GM19324 (cell line): ENCODE results near the gene MYL12B.
"Not testable (repeated sequence)": the region's sequence is repeated elsewhere in the genome, so short reads cannot be mapped to it uniquely, and the experiment has no call there.

Source experiments
- ATAC-seq: cut with Tn5 transposase; IDR thresholded peaks from one replicate; pipeline ENCODE4 v1.9.1; 2021; ENCODE audit warnings: mild to moderate bottlenecking, moderate library complexity; ENCODE audit not compliant: unreplicated experiment, low FRiP score

The MYL12B gene

GRCh38 chr18:3293196-3293951, 31.4 kb downstream of the MYL12B start:
- ATAC-seq = no peak

- no peak for ATAC-seq
Observed at GRCh38 chr18:3294435-3295080, 32.6 kb downstream of the MYL12B start.

GRCh38 chr18:3297025-3297984, 35.4 kb downstream of the MYL12B start:
- ATAC-seq = peak; percentile 90

- ATAC-seq = no peak
Observed at GRCh38 chr18:3304832-3305231, 42.9 kb downstream of the MYL12B start.

- ATAC-seq = no peak
Observed at GRCh38 chr18:3305354-3305762, 43.4 kb downstream of the MYL12B start.

- no peak for ATAC-seq
Observed at GRCh38 chr18:3305933-3306332, 44.0 kb downstream of the MYL12B start.

- no peak for ATAC-seq
Observed at GRCh38 chr18:3306391-3306790, 44.5 kb downstream of the MYL12B start.

- no peak for ATAC-seq
Observed at GRCh38 chr18:3313685-3314084, 51.8 kb downstream of the MYL12B start.

GRCh38 chr18:3315344-3315743, 53.4 kb downstream of the MYL12B start:
- not testable (repeated sequence) for ATAC-seq

GRCh38 chr18:3319399-3319798, 57.5 kb downstream of the MYL12B start:
- no peak for ATAC-seq

- ATAC-seq = no peak
Observed at GRCh38 chr18:3319894-3320454, 58.0 kb downstream of the MYL12B start.

- no peak for ATAC-seq
Observed at GRCh38 chr18:3321133-3321812, 59.3 kb downstream of the MYL12B start.

- ATAC-seq = no peak
Observed at GRCh38 chr18:3323900-3324299, 62.0 kb downstream of the MYL12B start.
